ENCODE measurements around the gene BORCS5.

DNA sequence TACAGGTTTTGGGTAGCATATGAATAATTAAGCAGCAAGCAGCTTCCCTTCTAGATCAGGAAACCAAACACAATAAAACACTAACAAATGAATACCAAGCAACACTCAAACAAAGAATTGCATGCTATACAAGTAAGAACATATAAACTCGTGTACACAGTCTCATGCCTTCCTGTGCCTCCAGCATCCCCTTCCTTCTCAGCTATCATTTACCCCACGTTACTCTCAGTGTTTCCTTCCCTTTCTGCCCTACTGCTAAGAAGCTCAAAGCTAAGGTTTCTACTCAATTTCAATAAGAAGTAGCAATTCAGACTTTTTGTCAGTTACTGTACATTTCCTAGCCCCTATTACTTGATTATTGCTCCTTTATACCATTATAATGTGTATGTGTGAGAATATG, 124.8 kb downstream of the BORCS5 start:
- TF ChIP-seq CTCF (IDR thresholded peaks at IDR 0.05) (no peak), POLR2A (IDR thresholded peaks at IDR 0.05) (no peak), EP300 (IDR thresholded peaks at IDR 0.05) (no peak)
